HG03196 (cell line): ENCODE data around the gene SLX4IP.

ENCODE experiments used
- ATAC-seq: cut with Tn5 transposase; IDR thresholded peaks from one replicate; pipeline ENCODE4 v1.9.1; 2021; ENCODE audit not compliant: unreplicated experiment

The SLX4IP gene

DNA sequence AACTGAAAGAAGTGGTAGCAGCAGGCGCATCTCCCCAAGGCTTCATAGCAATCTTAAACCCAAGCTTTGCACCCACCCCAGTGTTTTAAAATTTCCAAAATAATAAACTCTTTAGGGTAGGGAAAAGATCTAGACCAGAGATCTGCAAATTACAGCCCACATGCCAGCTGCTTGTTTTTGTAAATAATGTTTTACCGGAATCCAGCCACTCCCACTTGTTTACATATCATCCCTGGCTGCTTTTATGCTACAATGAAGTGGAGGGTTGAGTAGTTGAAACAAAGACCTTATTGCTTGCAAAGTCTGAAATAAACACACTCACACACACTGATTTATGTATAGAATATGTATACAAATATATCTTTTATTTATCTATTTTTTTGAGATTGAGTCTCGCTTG lies 30.0 kb downstream of the SLX4IP start:
- no peak for ATAC-seq

DNA sequence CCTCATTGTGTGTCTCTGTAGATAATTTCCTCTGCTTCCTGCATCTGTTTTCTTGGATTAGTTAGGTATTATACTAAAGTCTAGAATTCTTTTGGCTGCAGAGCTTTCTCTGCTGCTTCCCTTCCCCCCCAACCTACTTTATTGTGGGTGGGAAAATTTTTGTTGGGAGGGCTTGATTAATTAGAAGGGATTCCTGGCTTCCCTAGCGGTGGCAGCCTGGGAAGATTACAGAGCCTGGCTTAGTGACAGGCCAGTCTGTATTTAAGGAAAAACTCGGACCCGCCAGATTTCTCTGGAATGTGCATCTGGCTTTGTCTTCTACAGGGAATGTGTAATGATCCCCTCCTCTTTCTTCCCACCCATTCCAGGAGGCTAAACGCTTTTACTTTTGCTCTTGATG lies 31.2 kb downstream of the SLX4IP start:
- no peak for ATAC-seq

DNA sequence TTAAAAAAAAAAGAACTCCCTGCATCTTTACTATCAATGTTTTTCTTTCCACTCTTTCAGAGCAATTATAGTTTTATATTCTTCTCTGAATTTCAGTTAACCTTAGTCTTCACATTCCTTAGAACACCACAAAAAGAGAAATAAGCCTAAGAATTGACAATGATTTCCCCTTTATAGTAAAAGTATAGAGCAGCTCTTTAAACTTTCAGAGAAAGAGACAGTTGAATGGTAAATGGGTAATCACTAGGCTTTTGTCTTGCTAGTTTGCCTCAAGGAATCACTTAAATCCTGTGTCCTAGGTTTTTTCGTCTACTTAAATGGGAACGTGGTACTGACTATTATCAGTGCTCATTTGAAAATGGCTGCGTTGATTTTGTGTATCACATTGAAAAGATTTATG lies 31.8 kb downstream of the SLX4IP start:
- ATAC-seq = no peak

DNA sequence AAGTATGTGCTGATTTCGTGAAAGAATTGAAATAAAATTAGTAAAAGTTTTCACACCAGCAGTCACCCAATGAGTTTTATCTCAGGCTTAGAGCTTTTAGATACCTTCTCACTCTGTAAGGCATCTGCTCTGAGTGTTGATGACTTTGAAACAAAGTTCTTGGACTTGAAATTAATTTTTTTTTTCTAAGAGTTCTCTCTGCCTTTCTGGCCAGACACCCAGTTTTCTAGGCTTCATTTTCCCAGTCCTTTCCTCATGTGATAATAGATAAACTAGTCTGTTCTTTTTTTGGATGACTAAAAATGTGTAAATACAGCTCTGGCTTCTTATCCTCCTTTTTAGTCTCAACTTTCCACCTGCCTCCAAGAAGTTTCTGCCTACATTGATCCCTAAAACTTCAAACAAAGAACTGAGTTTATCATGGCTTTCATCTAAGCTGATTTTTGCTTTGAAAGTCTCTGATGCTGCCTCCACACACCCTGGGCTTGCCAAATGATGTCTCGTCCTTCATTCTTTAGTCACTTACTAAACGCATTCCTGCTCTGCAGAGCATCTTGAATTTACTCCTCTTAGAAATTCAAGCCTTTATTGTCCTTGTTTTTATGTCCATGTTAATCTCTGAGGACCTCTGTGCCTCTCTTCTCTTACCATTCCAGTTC lies 32.7 kb downstream of the SLX4IP start:
- ATAC-seq = no peak

DNA sequence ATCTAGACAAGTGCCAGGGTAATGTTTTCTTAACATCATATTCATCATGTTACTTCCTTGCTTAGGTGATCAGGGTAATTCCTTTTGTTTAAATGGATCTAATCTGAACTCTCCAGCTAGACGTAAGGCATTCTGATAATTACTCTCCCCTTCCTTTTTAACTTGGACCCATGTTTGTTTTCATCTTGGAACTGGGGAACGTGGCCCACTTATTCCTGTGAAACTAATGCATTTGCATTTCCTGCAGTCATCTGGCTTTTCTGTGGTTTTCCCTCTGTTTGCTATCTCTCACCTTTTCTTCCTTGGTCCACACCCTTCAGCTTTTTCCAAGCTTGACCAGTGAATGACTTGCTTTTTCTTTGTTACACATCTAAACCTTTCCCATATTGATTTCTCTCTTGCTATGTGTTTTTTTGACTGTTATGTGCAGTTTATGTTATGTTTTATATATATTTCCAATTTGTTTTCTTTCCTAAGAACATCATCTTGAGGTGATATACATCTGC lies 33.3 kb downstream of the SLX4IP start:
- ATAC-seq = no peak

DNA sequence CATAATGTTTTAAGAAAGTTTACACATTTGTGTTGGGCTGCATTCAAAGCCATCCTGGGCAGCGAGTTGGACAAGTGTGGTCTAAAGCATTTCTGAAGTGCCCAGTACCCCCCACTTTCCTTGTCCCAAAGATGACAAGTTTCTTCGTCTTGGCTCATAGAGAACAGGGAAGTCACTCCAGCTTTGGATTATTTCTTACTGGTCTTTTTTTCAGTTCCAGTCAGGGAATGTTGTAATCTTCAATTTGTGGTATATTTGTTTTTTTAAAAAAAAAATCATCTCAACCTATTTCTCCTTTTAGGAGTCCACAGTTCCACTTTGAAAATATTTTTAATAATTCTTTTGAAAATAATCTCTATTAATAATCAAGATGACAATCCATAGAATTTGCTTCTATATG lies 34.0 kb downstream of the SLX4IP start:
- no peak for ATAC-seq

DNA sequence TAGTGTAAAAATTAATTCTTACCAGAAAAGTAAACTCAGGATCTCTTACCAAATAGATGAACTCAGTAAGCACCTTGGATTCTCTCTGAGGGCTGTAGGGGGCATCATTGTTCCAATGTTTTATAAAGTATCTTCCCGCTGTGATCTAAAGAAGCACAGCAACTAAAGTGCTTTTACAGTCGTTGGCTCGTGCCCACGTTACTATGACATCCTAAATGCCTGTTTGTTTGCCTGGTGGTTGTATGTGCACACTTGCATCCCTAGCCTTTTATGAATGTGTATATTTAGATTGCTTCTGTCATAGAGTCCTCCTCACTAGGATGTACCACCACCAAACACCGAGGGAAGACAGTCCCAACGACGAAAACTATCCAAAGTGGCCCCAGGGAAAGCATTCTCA lies 34.5 kb downstream of the SLX4IP start:
- ATAC-seq = no peak

DNA sequence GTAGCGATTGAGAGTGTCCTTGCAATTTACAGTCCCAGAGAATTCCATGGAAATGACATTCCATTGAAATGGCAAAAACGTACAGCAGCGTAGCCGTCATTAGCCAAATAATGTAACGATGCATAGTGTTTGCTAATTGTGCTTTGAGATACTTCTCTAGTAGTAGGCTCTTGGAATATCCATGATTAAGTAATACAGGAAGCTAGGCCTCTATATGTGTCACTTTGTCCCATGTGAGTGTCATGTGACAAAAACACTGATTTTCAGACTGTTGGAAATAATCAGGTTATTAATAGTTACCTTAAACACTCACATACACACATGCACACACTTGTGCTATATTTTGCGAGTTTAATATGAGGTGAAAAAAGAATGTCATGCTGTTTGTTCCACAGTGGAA lies 35.2 kb downstream of the SLX4IP start:
- no peak for ATAC-seq

DNA sequence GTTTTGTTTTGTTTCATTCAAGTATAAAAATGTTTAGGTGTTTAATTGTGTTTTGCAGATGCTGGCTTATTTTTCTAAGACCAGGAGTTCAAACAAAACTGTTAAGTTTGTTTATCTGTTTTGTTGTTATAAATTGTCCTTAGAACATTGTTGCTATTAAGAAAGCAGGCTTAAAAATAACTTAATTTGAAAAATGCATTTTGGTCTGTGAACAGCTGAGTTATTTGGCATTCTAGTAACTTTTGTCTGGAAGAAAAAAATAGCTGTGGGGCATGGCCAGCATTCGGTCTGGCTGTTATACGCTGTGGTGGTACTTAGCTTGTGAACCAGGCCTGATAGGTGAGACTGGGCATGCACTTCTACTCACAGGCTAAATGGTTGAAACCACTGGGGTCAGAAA lies 37.8 kb downstream of the SLX4IP start:
- no peak for ATAC-seq

DNA sequence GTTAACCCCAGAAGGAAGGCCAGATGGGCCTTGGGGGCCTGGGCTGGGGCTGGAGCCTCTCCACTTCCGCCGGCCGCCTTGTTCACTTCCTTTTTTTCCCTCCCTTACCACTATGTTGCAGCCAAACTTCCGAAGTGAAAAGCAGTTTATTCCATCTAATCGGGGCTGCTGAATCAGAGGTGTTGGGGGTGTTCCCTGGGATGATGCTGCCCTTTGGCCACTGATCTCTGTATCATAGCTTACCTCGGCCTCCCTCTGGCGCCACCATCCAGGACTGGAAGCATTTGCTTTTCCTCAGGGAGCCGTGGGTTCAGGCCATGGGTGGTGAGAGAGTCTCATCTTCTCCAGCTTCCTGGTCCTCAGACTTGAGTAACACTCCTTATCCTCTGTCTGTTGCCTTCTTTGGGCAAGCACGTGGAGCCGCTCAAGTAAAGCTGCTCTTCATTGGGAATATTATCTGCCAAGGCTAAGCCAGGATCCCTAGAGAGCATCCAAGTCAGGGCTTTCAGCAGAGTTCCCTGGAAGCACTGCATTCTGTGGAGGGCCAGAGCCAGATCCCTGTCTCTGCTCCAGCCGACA lies 39.6 kb downstream of the SLX4IP start:
- ATAC-seq = no peak

DNA sequence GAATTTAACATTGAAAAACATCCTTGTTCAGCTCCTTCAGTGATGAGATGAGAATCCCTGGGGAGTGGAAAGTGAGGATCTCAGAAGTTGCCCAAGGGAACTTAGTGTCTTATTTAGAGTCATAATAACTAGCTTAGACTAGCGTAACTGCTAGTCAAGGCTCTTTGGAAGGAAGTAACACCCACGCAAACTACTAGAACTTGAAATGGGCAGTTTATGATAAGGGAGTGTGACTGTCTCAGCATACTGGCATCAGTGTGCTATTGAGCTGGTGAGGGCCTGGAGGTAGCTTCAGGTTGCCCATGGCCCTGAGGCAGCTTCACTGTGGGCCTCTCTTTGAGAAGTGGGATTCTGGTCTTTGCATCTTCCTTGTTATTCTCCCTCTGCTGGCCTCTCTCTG lies 40.1 kb downstream of the SLX4IP start:
- ATAC-seq = no peak

DNA sequence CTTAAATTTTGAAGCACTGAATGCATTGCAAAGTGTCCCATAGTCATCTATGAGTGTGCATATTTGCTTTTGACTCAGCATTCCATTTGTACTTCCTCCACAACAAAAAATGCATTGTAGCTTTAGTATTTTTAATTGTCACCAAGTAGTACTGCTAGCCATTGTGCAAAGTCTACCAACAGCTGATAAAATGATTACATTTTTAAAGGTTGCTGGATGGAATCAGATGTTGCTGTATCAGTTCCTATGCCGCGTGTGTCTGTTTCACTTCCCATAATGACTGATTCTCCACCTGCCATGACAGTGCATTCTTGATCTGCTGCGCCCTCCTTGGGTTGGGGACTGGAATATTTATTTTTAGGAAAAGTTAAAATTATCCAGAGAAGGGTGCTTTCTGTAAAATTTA lies 41.2 kb downstream of the SLX4IP start:
- peak; percentile 67 for ATAC-seq

DNA sequence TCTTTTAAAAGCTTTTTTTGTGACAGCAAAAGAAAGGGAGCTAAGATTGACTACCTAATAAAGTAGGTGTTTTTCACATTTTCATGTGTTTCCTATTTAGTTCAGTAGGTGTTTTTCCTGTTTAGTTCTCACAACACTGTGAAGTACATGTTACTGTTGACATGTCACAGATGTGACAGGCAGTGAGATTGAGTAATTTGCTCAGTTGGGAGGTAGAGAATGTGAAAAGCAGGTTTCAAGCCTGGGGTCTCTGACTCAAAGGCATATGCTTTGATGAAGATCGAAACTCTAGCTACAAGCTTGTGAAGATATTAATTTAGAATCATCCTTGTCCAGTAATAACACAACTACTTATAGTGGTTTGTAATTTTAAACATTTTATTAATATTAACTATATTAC lies 43.1 kb downstream of the SLX4IP start:
- ATAC-seq = peak; percentile 64

DNA sequence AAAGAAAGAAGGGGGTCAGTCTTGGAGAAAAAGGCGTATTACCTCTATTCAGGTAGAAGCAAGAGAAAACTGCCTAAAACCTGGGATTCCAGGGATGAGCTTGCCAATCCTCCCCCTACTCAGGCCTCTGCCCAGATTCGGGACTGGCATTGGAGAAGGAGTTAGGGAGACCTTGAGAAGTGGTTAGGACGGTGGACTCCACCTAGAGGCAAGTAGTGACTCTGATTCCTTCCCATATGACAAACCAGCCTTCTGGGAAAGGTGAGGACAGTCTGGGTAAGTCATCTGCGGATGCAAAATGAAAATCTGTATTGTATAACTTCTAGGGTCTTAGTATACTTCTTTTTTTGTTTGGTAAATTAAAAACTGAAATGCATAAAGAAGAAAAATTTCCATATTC lies 43.8 kb downstream of the SLX4IP start:
- no peak for ATAC-seq

DNA sequence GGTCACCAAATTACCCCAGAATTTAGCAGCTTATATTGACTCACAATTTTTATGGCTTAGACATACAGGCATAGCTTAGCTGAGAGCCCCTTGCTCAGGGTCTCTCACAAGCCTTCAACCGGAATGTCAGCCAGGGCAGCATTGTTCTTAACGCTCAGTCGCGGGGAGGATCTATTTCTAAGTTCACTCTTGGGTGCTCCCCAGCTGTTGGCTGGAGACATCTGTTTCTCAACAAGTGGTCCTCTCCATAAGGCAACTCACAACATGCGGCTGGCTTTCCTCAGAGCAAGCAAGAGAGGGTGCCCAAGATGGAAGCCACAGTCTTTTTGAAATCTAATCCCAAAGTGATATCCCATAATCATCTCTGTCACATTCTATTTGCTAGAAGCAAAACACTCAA lies 46.6 kb downstream of the SLX4IP start:
- no peak for ATAC-seq

DNA sequence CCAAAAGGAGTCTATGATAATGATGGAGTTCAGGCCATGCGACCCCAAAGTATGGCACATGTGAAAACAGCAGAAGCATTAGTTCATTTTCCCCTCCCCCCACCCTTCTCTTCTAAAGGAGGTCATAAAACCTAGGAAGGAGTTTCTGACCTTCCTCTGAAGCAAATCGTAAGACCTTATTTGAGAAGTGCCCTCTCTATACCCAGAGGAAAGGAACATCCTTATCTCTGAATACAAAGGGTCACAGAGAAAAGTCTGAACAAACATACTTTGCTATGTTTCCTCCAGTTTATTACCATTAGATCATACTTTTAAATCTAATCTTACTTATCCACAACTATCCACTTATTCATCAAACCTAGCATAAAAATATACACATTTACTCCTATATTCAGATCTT lies 48.6 kb downstream of the SLX4IP start:
- ATAC-seq = no peak

DNA sequence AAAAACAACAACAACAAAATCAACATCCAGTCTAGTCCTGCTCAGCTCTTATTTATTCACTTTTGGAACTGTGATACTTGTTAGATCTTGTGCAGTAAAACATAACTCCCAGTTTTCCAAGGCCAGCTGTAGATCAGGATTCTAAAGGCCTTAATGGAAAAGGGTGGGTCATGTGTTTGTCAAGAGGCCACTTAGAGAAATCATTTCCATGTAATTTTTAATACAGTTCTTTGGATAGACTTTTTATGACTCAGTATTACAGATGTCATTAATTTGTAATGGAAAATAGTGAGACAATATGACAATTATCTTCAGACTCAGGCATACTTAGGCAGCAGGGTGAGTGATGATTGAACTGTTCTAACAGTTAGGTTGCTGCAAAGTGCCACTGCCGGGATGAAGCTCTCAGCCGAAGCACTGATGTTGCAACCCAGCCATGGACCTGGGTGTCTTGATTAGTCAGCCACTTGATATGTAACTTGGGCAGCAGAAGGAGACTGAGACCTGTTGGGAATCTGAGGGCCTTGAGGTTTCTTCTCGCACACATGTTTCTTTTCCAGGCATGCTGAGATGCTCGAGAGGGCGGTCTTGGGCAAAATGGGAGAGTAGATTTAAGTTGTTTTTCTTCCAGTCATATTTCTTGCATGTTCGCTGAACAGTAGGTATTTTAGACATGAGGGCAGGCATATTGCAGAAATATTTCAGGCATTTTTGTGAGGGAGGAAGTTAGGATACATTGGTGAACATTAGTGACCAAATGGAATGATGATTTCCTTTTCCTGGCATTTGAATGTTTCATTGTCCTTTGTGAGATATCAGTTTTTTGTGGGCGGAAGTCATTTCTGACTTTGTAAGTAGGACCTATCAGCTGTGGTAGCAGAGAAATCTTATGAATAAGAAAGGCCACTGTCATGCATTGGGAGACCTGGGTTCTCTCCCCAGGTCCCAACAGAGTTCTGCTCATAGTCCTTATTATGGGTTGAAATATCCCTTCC lies 52.3 kb downstream of the SLX4IP start:
- ATAC-seq = no peak

DNA sequence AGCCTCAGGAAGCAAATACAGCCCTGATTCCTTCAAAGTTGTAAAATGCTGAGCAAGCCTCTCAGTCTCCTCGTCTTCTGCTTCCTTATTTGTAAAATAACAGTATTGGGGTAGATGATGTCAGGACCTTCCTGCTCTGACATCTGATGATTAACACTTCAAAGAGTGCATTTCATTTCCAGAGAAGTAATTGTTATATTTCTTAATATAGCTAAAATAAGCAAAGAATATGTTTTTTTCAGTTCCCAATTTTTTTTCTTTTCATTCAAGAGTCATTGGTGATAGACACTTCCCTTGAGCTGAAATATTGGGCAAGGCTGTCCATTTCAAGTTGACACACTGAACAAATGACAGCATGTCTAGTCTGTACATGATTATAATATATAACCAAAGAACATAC lies 53.4 kb downstream of the SLX4IP start:
- no peak for ATAC-seq

DNA sequence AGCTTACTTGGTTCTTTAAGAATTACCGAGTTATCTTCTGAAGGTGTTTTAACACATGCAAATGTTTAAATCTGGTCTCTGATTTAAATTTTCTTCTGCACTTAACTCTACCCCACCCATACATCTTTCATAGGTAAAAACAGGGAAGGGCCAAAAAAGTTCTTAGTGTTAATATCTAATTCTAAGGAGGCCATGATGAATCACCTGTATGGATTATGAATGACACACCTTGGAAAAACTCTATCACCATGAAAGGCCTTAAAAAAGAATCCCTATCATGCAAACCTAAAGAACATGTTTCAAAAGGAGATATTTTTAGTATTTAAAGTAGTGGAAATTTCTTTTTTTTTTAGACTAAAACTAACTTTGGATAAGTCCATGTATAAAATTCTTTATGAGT lies 54.7 kb downstream of the SLX4IP start:
- no peak for ATAC-seq

DNA sequence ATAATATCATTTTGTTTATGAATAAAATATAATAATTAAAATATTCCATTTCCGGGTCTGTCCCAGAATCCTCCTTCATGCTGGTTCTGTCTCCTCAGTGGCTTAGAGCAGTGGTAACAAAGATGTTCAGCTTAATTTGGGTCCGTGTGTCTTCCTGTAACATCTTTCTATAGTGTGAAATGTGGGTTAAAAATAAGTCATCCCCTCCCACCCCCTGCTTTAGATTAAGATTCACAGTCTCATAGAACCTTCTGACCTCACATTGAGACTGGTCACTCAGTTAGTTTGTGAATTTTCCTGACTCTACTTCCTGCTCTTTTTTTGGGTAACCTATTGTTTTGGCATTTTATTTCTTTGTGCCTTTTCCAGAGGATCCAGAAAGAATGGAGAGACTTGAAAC lies 55.2 kb downstream of the SLX4IP start:
- no peak for ATAC-seq

DNA sequence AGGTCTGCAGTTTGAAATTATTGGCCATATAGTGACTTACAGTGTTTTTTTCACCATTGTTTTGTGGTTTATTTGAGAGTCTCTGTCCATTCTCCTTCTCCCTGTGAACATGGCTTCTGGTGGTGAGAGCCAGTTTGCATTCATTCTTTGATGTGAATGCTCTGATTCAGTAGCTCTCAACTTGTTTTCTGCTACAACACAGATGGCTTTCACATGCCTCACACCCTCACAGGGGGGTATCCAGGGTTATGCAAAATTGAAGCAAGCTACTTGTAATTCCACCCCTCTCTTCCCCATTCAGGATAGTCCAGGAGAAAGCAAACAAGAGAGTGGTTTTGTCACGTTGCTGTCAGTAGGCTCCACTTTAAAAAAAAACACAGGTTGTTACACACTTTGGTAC lies 55.6 kb downstream of the SLX4IP start:
- no peak for ATAC-seq

DNA sequence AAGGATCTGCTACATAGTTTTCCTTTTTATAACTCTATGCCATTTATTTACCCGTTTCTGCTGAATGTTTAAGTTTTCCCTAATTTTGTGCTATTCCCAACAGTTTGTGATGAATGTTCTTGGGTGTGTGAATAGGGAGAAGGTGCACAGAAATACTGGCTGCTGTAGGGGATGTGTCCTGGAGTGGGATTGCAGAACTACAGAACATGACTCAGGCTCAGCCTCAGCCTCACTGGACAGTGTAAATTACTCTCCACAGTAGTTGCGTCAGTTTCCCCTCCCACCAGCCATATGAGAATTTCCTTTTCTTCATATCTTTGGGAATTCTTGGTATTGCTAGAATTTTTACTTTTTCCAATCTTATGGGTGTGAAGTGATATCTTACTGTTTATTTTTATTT lies 57.0 kb downstream of the SLX4IP start:
- ATAC-seq = no peak
